Activated effector memory CD4-positive, alpha-beta T cell treated with Interleukin-2 at 50 U/mL for 16 hours (primary cell): ENCODE measurements around the gene F10.
"Not testable (repeated sequence)": the region's sequence is repeated elsewhere in the genome, so short reads cannot be mapped to it uniquely, and the experiment has no call there.

Experiments used
- DNase-seq: peaks from one replicate; pipeline ENCODE4 v3.0.0-alpha.2; 2020

Gene F10

DNA sequence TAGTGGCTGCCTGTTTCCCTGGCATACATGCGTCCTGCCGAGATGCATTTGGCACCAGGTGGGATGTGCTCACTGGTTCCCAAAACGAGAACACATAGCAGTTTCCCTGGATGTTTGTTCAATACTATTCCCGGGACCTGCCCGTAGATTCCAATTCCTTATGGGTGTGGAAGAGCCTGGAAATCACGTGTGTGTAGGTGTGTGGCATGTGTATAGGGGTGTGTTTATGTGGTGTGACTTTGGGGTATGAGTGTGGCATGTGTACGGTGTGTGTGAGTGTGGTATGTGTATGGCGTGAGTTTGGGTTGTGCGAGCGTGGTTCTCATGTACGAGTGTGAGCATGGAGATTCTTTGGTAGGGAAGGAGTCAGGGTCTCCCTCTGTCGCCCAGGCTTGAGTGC lies 19.9 kb upstream of the F10 start:
- DNase-seq = no peak

DNA sequence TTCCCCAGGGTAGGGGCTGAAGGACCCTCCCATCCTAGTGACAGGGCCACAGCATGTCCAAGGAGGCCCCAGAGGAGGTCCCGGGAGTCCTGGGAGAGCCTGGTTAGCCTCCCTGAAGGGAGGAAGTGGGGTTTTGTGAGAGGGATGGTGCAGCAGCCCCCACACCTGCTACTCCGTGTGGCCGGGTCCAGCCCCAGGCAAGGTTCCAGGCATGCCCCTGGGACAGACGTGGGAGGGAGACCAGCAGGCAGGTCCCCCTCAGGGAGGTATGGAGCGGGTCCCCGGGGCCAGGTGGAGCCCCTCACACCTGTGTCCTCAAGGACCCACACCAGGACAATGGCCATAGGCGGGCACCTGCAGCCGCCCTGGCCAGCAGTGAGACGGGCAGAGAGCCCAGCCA lies 19.0 kb upstream of the F10 start:
- no peak for DNase-seq

DNA sequence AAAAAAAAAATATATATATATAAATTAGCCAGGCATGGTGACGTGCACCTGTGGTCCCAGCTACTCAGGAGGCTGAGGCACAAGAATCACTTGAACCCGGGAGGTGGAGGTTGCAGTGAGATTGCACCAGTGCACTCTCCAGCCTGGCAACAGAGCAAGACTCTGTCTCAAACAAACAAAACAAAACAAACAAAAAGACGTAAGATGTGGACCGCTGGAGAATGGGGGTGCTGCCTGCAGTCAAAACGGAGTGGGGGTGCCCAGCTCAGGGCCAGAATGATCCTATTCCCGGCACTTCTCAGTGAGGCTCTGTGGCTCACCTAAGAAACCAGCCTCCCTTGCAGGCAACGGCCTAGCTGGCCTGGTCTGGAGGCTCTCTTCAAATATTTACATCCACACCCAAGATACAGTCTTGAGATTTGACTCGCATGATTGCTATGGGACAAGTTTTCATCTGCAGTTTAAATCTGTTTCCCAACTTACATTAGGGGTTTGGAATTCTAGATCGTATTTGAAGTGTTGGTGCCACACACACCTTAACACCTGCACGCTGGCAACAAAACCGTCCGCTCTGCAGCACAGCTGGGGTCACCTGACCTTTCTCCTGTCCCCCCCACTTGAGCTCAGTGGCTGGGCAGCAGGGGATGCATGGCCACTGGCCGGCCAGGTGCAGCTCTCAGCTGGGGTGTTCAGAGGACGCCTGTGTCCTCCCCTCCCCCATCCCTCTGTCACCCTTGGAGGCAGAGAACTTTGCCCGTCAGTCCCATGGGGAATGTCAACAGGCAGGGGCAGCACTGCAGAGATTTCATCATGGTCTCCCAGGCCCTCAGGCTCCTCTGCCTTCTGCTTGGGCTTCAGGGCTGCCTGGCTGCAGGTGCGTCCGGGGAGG lies 17.3 kb upstream of the F10 start, which contains the start of gene F7:
Gene F7 (plus strand): TSS at position 760 of the 889 bp plus-strand sequence. CDS start 51 bp downstream, at position 811.
- DNase-seq = no peak

DNA sequence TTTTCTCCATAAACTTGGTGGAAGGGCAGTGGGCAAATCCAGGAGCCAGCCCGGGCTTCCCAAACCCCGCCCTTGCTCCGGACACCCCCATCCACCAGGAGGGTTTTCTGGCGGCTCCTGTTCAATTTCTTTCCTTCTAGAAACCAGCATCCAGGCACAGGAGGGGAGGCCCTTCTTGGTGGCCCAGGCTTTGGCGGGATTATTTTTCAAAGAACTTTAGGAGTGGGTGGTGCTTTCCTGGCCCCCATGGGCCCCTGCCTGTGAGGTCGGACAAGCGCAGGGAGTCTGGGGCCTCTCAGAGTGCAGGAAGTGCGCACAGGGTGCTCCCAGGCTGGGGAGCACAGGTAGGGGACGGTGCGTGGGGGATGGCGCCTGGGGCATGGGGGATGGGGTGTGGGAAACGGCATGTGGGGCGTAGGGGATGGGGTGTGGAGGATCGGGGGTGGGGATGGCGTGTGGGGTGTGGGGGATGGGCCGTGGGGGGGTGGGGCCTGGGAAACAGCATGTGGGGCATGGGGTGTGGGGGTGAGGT lies 16.6 kb upstream of the F10 start:
- DNase-seq = no peak

DNA sequence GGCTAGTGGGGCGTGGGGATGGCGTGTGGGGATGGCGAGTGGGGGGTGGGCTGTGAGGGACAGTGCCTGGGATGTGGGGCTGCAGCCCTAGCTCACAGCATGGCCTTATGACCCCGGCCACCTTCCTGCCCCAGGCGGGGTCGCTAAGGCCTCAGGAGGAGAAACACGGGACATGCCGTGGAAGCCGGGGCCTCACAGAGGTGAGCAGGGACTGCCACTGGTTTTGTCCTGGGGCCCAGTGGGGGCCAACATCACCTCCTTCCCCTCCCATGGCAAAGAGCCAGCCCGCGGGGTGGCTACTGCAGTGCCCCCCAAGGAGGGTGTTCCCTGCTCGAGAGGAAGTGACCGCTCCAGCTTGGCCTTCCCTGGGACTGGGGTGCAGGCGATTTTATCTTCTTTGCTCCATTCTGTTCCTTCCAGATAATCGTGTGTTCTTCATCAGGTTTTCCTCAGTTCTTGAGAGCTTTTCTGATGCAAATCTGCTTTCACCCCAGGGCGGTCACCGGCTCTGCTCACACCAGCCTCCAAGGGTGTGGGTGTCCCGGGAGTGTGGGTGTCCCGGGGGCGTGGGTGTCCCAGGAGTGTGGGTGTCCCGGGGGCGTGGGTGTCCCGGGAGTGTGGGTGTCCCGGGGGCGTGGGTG lies 15.8 kb upstream of the F10 start:
- DNase-seq = no peak

DNA sequence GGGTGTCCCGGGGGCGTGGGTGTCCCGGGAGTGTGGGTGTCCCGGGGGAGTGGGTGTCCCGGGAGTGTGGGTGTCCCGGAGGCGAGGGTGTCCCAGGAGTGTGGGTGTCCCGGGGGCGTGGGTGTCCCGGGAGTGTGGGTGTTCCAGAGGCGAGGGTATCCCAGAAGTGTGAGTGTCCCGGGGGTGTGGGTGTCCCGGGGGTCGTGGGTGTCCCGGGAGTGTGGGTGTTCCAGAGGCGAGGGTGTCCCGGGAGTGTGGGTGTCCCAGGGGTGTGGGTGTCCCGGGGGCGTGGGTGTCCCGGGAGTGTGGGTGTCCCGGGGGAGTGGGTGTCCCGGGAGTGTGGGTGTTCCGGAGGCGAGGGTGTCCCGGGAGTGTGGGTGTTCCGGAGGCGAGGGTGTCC lies 14.1 kb upstream of the F10 start:
- not testable (repeated sequence) for DNase-seq

DNA sequence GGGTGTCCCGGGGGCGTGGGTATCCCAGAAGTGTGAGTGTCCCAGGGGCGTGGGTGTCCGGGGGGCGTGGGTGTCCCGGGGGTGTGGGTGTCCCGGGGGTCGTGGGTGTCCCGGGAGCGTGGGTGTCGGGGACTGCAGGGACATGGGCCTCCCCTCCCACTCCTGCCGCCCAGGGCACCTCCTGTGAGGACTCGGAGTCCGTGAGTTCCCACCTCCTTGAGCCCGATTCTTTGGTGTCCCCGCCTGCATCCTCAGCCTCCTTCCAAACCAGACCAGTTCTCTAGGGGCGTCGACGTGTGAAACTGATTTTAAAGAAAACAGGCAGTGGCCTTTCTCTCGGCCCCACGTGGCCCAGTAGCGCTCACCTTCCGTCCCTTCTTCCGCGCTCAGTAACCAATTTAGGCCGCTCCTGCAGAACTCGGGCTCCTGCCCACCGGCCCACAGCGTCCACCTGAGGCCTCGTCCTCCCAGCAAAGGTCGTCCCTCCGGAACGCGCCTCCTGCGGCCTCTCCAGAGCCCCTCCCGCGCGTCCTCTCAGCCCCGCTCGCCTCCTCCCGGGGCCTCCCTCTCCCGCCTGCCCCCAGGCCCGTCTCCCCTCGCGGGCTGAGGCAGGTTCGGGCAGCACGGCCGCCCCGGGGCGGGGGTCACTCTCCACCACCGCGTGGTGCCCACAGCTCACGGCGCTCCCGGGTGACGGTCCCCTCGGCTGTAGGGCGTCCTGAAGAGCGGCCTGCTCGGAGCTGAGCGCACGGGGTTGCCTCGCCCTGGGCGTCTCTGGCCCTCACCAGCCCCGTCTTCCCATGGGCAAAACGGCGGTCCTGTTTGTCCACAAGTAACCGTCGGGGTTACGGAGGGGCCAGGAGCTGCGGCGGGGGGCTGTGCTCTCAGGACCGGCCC lies 13.2 kb upstream of the F10 start:
- DNase-seq = no peak

DNA sequence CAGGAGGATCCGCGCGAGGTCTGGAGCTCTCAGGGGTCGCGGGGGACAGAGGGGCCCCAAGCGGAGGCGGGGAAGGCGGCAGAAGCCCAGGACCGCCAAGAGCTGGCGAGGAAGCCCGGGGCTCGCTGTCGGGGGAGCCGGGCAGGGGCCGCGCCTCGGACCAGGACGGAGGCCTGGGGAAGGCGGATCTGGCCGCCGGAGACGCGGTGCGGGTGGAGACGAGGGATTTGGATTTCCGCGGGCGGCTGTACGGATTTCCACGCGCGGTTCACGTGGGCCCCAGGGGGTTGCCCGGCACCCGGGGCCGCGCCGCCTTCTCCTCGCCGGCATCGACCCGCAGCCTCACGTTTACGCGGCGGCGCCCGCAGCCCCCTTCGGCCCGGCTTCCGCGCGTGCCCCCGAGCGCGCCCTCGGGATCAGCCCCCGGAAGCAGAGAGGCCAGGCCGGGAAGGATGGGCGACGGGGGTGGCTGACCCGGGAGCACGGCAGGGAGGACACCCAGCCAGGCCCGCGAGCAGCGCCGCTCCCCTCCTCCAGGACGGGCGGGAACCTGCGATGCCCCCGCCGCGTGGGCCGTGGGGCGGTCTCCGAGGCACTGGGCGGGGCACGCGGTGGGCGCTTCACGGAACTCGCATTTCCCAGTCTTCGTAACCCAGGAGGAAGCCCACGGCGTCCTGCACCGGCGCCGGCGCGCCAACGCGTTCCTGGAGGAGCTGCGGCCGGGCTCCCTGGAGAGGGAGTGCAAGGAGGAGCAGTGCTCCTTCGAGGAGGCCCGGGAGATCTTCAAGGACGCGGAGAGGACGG lies 12.3 kb upstream of the F10 start:
- DNase-seq = no peak

DNA sequence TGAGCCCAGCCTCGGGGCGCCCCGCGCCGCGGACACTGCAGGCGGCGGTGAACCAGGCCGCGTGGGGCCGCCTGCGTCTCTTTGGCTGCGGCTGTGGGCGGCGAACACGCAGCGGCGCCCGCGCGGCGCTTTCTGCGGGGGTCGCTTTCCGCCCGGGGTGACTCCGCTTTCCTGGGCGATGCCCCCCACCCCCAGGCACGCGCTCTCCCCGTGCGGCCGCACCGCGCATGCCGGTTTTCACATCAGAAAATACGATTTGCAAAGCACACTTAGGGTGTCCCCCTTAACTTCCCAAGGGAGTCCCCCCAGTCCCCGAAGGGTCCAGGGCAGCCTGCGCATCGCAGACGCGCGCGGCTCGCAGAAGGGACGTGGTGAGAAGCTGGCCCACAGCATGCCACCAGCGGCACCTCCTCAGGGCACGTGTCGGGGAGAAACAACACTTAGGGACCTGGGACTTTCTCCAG lies 11.7 kb upstream of the F10 start:
- no peak for DNase-seq

DNA sequence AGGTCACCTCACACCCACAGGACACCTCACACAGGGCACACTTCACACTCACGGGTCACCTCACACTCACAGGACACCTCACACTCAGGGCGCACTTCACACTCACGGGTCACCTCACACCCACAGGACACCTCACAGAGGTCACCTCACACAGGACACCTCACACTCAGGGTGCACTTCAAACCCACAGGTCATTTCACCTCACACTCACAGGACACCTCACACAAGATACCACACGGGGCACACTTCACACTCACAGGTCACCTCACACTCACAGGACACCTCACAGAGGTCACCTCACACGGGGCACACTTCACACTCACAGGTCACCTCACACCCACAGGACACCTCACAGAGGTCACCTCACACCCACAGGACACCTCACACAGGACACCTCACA lies 10.8 kb upstream of the F10 start:
- not testable (repeated sequence) for DNase-seq

DNA sequence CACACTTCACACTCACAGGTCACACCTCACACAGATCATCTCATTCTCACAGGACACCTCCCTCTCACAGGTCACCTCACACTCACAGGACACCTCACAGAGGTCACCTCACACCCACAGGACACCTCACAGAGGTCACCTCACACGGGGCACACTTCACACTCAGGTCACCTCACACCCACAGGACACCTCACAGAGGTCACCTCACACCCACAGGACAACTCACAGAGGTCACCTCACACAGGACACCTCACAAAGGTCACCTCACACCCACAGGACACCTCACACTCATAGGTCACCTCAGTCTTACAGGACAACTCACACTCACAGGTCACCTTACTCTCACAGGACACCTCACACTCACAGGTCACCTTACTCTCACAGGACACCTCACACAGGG lies 10.1 kb upstream of the F10 start:
- DNase-seq = not testable (repeated sequence)

DNA sequence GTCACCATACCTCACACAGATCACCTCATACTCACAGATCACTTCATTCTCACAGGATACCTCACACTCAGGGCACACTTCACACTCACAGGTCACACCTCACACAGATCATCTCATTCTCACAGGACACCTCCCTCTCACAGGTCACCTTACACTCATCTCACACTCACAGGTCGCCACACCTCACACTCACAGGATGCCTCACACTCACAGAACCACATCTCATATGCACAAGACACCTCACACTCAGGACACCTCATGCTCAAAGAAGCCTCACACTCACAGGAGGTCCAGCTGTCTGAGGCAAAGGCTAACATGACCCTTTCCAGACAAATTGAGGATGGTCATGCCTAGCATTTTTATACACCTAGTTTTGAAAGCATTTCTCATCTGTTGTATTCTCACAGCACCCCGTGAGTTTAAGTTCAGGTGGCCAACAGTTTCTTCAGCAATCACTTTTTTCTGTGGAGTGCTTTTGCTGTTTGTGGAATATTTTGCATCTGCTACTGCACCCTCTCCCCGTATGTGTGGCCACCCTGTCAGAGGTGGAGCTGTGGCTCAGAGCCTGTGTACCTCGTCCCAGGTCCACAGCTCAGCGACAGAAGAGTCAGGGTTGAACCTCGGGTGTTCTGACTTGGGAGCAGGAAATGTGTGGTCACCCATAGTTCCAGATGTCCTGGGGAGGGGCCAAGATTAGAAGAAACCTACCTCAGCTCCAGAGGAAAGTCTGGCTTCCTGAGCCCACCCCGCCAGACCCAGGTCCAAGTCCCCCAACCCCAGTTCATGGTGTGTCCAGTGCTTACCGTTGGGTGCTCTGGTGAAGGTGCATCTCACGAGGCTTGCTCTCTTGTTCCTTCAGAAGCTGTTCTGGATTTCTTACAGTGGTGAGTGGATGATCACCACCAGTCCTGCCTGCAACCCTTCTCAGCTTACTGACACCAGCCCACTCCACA lies 9.4 kb upstream of the F10 start:
- no peak for DNase-seq

DNA sequence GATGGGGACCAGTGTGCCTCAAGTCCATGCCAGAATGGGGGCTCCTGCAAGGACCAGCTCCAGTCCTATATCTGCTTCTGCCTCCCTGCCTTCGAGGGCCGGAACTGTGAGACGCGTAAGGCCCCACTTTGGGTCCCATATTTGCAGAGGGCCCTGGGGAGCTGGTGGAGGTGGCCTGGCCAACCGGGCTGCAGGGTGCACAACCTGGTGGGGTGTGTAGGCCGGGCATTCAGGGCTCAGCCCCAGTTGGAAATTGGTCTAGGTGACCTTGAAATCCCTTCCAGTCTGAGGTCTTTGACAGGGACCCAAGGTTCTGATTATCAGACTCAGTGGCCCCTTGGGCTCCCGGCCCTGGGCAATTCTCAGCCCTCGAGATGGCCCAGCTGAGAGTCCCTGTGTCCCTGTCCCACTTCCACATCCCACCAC lies 8.7 kb upstream of the F10 start:
- DNase-seq = no peak

DNA sequence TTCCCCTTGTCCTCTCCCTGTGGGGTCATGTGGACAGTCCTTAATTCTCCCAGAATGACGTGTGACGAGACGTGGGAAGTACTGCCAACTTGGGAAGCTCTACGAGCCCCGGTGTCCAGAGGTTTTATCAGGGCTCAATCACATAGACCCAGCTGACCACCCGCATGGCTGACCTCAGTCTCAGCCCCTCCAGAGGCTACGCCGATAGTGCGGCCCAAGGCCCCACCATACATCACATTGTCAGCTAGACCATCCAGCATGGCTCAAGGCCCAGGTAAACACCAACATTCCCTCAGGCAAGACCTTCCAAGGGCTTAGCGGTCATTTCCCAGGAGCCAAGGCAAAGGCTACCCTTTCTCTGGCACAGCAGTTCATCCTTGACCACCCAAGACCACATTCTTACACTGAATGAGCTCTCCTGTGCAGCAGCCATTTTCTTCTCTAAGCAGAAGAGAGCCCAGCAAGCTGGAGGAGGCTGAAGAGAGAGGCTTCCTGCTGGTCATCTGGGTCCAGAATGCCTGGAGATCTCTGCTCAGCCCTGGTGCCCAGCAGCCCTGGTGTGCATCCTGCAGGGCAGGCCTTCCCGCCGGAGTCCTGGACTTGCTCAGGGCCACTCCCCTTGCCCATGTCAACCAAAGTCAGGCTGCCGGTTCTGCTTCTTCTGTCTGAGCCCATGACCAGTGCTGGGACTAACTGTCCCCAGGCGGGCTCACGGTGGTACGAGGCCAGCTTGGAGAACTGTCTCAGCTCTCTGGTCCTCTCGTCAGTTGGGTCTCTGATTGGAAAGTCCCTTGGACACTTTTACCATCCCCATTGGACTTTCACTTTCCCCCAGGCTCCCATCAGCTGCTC lies 7.9 kb upstream of the F10 start:
- no peak for DNase-seq

DNA sequence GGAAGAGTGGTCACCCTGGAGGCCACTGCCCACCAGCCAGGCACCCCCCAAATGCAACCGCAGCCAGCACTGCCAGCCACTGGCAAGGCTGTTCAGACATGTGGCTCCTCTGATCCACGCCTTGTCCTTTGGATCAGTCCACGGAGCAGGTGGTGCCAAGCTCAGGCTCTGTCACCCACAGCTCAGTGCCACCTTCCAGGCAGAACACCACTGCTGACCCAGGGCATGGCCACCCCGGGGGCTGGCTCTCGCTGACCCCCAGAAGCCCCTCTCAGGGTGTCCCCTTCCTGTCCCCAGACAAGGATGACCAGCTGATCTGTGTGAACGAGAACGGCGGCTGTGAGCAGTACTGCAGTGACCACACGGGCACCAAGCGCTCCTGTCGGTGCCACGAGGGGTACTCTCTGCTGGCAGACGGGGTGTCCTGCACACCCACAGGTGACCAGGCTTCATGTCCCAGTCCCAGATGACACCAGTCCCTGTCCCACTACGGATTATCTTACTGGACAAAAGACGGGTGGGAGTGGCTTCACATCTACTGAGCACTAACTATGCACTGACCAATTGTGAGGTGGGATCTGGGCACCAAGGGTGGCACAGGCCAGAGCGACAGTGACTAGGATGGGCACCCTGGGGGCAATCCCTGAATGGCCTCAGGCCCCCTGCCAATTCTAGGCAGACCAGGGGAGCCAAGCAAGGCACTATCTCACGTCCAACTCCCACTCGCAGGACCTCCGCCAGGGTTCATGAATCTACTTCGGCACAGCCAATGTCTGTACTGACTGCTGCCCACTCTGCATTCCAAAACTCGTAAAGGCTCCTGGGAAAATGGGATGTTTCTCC lies 7.0 kb upstream of the F10 start:
- DNase-seq = no peak

DNA sequence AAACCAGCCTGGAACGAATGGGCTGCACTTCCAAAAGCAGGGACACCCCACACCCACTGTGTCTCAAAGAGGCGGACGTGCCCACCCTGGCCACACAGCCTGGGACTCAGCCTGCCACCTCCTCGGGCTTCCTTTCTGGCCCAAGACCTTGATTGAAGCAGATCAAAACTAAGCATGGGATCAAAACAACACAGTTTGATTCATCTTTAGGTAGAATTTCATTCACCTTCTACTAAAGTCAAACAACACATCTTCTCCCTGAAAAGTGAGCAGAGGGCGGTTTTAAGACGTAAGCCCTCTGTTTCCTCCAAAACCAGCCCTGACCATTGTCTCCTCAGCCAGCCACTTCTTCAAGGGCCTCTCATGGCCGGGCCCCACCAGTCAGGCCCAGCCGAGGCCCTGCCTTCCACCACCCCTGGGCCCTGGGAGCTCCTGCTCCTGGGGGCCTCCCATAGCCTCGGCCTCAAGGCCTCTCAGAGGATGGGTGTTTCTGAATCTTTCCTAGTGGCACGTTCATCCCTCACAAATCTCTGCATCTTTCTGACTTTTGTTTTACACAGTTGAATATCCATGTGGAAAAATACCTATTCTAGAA lies 6.3 kb upstream of the F10 start:
- DNase-seq = no peak

DNA sequence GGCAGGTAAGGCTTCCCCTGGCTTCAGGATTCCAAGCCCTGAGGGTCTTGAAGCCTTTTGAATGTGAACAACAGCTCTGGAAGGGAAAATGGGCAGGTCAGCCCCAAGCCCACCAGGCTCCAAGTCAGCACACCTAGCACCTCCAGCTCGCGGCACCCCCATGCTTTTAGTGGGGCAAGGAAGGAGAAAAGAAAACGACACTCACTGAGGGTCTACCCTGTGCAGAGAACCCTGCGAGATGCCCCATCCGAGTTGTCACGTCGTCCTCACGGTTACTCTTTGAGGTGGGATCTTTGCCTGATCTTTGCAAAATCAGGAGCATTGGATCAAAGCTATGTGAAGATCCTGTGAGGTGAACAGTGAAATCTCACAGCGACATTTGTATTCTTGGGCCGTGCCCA lies 5.7 kb upstream of the F10 start:
- no peak for DNase-seq

DNA sequence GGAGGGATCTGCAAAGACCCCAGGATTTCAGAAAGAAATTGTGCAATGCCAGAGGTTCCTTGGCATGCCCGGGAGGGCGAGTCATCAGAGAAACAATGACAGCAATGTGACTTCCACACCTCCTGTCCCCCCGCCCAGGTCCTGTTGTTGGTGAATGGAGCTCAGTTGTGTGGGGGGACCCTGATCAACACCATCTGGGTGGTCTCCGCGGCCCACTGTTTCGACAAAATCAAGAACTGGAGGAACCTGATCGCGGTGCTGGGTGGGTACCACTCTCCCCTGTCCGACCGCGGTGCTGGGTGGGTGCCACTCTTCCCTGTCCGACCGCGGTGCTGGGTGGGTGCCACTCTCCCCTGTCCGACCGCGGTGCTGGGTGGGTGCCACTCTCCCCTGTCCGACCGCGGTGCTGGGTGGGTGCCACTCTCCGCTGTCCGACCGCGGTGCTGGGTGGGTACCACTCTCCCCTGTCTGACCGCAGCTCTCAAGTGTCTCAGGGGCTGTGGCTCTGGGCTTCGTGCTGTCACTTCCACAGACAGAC lies 5.2 kb upstream of the F10 start:
- DNase-seq = no peak
